Body of pancreas (tissue), 4 donors: ENCODE results near the gene MIS18A.

Source experiments
- POLR2A ChIP-seq, 3 donors: fragments of 450-650 bp; IDR thresholded peaks; one replicate each; pipeline ENCODE4 v1.6.1; 2016; ENCODE audit warnings: antibody characterized with exemption in 3 of 3, mild to moderate bottlenecking in 2 of 3
- TF ChIP-seq, protein P1 (sequence below), 7 experiments: fragments of 450-650 bp in 4 of 7; fragments of 200-600 bp in 3 of 7; sonication (generic) in 3 of 7; IDR thresholded peaks; one replicate each; pipeline ENCODE4 v1.5.1; 2016 to 2019; ENCODE audit warnings: antibody characterized with exemption in 7 of 7

DNA sequence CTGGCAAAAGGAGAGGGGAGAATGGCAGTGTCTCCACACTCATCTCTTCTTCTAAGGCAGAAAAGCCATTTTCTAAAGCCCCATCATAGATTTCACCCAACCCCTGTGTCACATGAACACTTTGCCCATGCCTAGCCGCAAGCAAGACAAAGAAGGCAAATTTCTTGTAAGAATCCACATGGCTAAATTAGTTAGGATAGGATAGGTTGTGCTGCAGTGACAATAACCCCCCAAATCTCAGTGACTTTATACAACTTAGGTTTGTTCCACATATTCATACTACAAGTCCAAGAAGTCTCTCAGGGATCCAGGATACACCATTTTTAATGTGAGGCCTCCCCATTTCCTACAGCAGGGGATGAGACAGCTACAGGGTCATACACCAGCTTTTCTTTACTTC lies 40.8 kb downstream of the MIS18A start:
- TF ChIP-seq, protein P1, sequence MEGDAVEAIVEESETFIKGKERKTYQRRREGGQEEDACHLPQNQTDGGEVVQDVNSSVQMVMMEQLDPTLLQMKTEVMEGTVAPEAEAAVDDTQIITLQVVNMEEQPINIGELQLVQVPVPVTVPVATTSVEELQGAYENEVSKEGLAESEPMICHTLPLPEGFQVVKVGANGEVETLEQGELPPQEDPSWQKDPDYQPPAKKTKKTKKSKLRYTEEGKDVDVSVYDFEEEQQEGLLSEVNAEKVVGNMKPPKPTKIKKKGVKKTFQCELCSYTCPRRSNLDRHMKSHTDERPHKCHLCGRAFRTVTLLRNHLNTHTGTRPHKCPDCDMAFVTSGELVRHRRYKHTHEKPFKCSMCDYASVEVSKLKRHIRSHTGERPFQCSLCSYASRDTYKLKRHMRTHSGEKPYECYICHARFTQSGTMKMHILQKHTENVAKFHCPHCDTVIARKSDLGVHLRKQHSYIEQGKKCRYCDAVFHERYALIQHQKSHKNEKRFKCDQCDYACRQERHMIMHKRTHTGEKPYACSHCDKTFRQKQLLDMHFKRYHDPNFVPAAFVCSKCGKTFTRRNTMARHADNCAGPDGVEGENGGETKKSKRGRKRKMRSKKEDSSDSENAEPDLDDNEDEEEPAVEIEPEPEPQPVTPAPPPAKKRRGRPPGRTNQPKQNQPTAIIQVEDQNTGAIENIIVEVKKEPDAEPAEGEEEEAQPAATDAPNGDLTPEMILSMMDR (IDR thresholded peaks at IDR 0.05) = no peak
- TF ChIP-seq POLR2A (IDR thresholded peaks at IDR 0.05) = no peak
